HepG2 (cell line): ENCODE results near the gene CHADL. TPM values are rescaled to one million over a fixed set of nuclear protein-coding genes. Genes with fewer than 3 reads are reported as not detected.

Source experiments
- AKAP8 ChIP-seq: sonication (generic); formaldehyde crosslinking; IDR thresholded peaks from 2 replicates; pipeline ENCODE4 v1.5.1; 2020; ENCODE audit warnings: mild to moderate bottlenecking, missing genetic modification reagents
- EP300 ChIP-seq, 3 experiments: sonication (generic) in 1 of 3; formaldehyde crosslinking in 1 of 3; IDR thresholded peaks; 2 replicates each; pipeline versions ENCODE4 v1.5.1 to v1.6.1; 2011 to 2020; ENCODE audit warnings: low read depth in 2 of 3, low read length in 2 of 3, borderline replicate concordance in 1 of 3, improper control_type of control experiment in 1 of 3, mild to moderate bottlenecking in 1 of 3, missing genetic modification reagents in 1 of 3, moderate library complexity in 1 of 3
- HNF4A ChIP-seq: sonication (generic); formaldehyde crosslinking; IDR thresholded peaks from 2 replicates; pipeline ENCODE4 v1.4.0; 2020; ENCODE audit warnings: missing genetic modification reagents
- HOXD1 ChIP-seq: sonication (generic); formaldehyde crosslinking; IDR thresholded peaks from 2 replicates; pipeline ENCODE4 v1.5.0; 2020; ENCODE audit warnings: missing genetic modification reagents
- IRF1 ChIP-seq: sonication (generic); formaldehyde crosslinking; IDR thresholded peaks from 2 replicates; pipeline ENCODE4 v1.4.0; 2020; ENCODE audit warnings: low read depth, mild to moderate bottlenecking, missing genetic modification reagents
- JDP2 ChIP-seq: sonication (generic); formaldehyde crosslinking; IDR thresholded peaks from 2 replicates; pipeline ENCODE4 v1.8.1; 2022; ENCODE audit warnings: missing genetic modification reagents, borderline replicate concordance
- MAZ ChIP-seq, 2 experiments: sonication (generic) in 1 of 2; formaldehyde crosslinking in 1 of 2; IDR thresholded peaks; 2 replicates each; pipeline versions ENCODE4 v1.5.0 to v1.6.1; 2012 to 2020; ENCODE audit warnings: low read depth in 2 of 2, mild to moderate bottlenecking in 2 of 2, borderline replicate concordance in 1 of 2, improper control_type of control experiment in 1 of 2, low read length in 1 of 2, missing genetic modification reagents in 1 of 2, moderate library complexity in 1 of 2
- REL ChIP-seq: sonication (generic); formaldehyde crosslinking; conservative IDR thresholded peaks from 2 replicates; pipeline ENCODE4 v1.8.0; 2022; ENCODE audit warnings: mild to moderate bottlenecking, missing genetic modification reagents, moderate library complexity
- SAP130 ChIP-seq: IDR thresholded peaks from 2 replicates; pipeline ENCODE4 v1.6.1; 2016; ENCODE audit warnings: low read depth
- SMARCC2 ChIP-seq: fragments of 450-650 bp; IDR thresholded peaks from 2 replicates; pipeline ENCODE4 v1.6.1; 2017; ENCODE audit warnings: antibody characterized with exemption, mild to moderate bottlenecking
- ZBTB20 ChIP-seq: sonication (generic); formaldehyde crosslinking; IDR thresholded peaks from 2 replicates; pipeline ENCODE4 v1.8.1; 2023; ENCODE audit warnings: missing genetic modification reagents, low read depth, mild to moderate bottlenecking, borderline replicate concordance
- ZIK1 ChIP-seq: sonication (generic); formaldehyde crosslinking; IDR thresholded peaks from 2 replicates; pipeline ENCODE4 v1.5.0; 2020; ENCODE audit warnings: mild to moderate bottlenecking, low read depth, missing genetic modification reagents, borderline replicate concordance
- ZNF274 ChIP-seq: sonication (generic); formaldehyde crosslinking; IDR thresholded peaks from 2 replicates; pipeline ENCODE4 v1.5.1; 2020; ENCODE audit warnings: mild to moderate bottlenecking, missing genetic modification reagents
- ZNF407 ChIP-seq: sonication (generic); formaldehyde crosslinking; IDR thresholded peaks from one replicate; pipeline ENCODE4 v1.5.1; 2020; ENCODE audit warnings: mild to moderate bottlenecking, missing genetic modification reagents; ENCODE audit errors: not compliant biosample characterization
- ZNF639 ChIP-seq: conservative IDR thresholded peaks from 2 replicates; pipeline ENCODE4 v1.6.1; 2018; ENCODE audit warnings: missing genetic modification reagents
- ZNF766 ChIP-seq: sonication (generic); formaldehyde crosslinking; IDR thresholded peaks from 2 replicates; pipeline ENCODE4 v1.5.0; 2020; ENCODE audit warnings: missing genetic modification reagents, borderline replicate concordance
- polyA plus RNA-seq, 8 experiments: library from polyadenylated mRNA; depleted of rRNA in 3 of 8; stranded (reverse) in 7 of 8; unstranded in 1 of 8; fragments of >200 nt; fragmentation: Illumina TruSeq in 4 of 8; extraction: Trizol in 4 of 8; gene quantifications; 2 replicates each; pipeline versions ENCODE4 v1.2.1 to v1.2.3, GENCODE V29; 2011 to 2016; ENCODE audit warnings: low read depth in 4 of 8, missing spikeins in 1 of 8, mixed read lengths in 1 of 8; ENCODE audit not compliant: insufficient read depth in 1 of 8
- total RNA-seq, 5 experiments: library from RNA; depleted of rRNA; stranded (reverse); fragments of >200 nt; fragmentation: Illumina TruSeq; extraction: Trizol; gene quantifications; 2 replicates each; pipeline ENCODE4 v1.2.3, GENCODE V29; 2016; ENCODE audit warnings: low read depth in 1 of 5

Gene CHADL
- total and polyA plus RNA-seq, 2 of the 13 experiments (the other 11 are each of a cell fraction or from before 2014, with no cell fraction given) = 2.8 to 8.1 TPM

- no peak for TF ChIP-seq ZNF639 (CRISPR knock-in tag)
- TF ChIP-seq EP300 (IDR thresholded peaks at IDR 0.05; ENCODE audit: low read depth in 2 of 2, low read length in 2 of 2) = peak; percentile 62; a peak in 3 of 4 replicates
- peak; percentile 14; the same call in 1 of the 2 replicates for TF ChIP-seq EP300 (CRISPR knock-in tag; IDR thresholded peaks at IDR 0.05; ENCODE audit: borderline replicate concordance)
- TF ChIP-seq ZBTB20 (CRISPR knock-in tag) = peak; percentile 52; the same call in 1 of the 2 replicates
- no peak for TF ChIP-seq ZNF274
- TF ChIP-seq SAP130 (CRISPR knock-in tag) = peak; percentile 90
- TF ChIP-seq AKAP8 (CRISPR knock-in tag) = no peak
- TF ChIP-seq IRF1 (CRISPR knock-in tag) = no peak
- no peak for TF ChIP-seq MAZ (IDR thresholded peaks at IDR 0.05; ENCODE audit: borderline replicate concordance, low read depth, low read length)
- TF ChIP-seq MAZ (CRISPR knock-in tag; IDR thresholded peaks at IDR 0.05; ENCODE audit: low read depth) = no peak
- no peak for TF ChIP-seq JDP2 (CRISPR knock-in tag)
- no peak for TF ChIP-seq REL
- TF ChIP-seq ZNF766 (CRISPR knock-in tag) = no peak
- peak; percentile 21; the same call in 1 of the 2 replicates for TF ChIP-seq HNF4A (CRISPR knock-in tag)
- TF ChIP-seq ZIK1 (CRISPR knock-in tag) = no peak
- TF ChIP-seq ZNF407 (CRISPR knock-in tag) = no peak
- TF ChIP-seq HOXD1 (CRISPR knock-in tag) = no peak
- no peak for TF ChIP-seq SMARCC2
Measured at GRCh38 chr22:41288245-41288946, 47.7 kb upstream of the CHADL start (continued).
